Retinal pigment epithelial cell (primary cell): ENCODE data around the gene CHKB.

Experiments
- DNase-seq: peaks from one replicate; pipeline ENCODE4 v3.0.0-alpha.2; 2010; ENCODE audit warnings: low read depth
- H3K4me3 ChIP-seq: 2 replicates; pipeline ENCODE4 v1.5.1; 2011; ENCODE audit warnings: mild to moderate bottlenecking, low read length, control low read depth, moderate library complexity
- CTCF ChIP-seq: conservative IDR thresholded peaks from 2 replicates; pipeline ENCODE4 v1.5.1; 2011; ENCODE audit warnings: low read depth, low read length, control low read depth, inconsistent platforms

The CHKB gene

DNA sequence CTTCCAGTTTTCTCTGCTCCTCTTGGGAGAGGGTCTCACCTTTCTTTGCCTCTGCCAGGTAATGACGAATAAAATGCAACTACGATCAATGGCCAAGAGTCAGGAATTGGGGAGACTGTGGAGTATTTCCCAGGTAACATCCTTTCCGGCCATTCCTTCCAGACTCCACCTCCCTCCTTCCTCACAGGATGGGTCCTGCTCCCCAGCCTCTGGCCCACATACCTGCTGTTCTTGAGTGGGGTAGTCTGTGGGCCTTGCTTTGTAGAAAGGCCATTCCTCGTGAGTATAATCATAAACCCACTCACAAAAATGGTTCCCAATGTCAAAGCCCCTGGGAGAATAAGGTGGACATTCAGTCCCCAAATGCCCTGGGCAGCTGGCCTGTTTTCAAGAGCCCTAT lies 2.9 kb downstream of the CHKB start:
- no peak for TF ChIP-seq CTCF
- no peak overlapping the region for H3K4me3 ChIP-seq
- no peak for DNase-seq

- DNase-seq = no peak
- TF ChIP-seq CTCF = no peak
- H3K4me3 ChIP-seq = no peak overlapping the region
Observed at GRCh38 chr22:50578776-50579310, 3.8 kb downstream of the CHKB start.

DNA sequence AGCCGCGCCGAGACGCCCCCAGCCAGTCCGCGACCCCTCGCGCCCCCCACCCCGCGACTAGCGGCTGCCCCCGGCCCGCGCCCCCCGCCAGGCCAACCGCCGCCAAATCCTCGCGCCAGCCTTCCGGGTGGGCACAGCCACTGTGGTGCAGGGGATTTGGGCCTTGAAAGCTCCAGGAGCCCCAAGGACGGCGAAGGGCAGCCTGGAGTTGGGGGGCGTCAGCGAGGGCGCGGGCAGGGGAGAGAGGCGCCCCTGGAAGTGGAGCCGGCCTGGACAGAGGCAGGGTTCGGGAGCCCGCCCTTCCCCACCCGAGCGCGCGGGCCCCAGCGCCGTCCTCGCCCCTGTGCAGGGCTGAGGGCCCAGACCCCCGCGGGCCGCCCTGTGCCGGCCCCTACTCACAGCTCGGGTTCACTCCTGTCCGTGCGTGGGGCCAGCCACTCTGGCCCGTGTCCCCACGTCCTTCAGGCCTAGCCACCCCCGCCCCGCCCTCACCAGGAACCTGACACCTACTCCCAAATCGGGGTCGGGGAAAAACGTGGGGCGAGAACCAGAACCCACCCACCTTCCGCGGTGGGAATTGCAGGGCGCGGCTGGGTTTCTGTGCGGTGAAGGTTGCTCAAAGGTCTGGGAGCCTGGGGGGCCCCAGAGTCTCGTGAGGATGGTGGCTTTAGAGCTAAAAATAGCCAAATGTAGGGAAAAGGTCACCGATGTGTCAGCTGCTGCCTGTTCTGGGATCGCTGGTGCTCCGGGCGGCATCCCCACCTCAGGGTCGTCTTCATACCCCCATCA lies 4.5 kb downstream of the CHKB start, which contains the start of gene CPT1B:
Gene CPT1B (minus strand): TSS at position 441 of the 789 bp plus-strand sequence. CDS start 512 bp downstream, outside the sequence.
- TF ChIP-seq CTCF = peak; percentile 25
- H3K4me3 ChIP-seq = no peak within 1 kb of the TSS
- no peak for DNase-seq

DNA sequence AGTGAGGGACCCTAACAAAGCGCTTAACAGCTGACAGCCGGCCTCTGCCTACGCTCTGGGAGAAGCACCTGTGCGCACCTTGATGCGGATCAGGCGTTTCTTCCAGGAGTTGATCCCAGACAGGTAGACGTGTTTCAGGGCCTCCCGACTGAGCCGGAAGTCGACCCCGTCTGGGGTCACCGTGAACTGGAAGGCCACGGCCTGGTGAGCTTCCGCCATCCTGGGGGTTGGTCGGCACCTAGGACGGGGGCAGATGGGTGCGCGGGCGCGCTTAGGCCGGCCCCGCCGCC lies 5.0 kb downstream of the CHKB start:
- no peak for DNase-seq
- no peak for TF ChIP-seq CTCF
- no peak overlapping the region for H3K4me3 ChIP-seq

DNA sequence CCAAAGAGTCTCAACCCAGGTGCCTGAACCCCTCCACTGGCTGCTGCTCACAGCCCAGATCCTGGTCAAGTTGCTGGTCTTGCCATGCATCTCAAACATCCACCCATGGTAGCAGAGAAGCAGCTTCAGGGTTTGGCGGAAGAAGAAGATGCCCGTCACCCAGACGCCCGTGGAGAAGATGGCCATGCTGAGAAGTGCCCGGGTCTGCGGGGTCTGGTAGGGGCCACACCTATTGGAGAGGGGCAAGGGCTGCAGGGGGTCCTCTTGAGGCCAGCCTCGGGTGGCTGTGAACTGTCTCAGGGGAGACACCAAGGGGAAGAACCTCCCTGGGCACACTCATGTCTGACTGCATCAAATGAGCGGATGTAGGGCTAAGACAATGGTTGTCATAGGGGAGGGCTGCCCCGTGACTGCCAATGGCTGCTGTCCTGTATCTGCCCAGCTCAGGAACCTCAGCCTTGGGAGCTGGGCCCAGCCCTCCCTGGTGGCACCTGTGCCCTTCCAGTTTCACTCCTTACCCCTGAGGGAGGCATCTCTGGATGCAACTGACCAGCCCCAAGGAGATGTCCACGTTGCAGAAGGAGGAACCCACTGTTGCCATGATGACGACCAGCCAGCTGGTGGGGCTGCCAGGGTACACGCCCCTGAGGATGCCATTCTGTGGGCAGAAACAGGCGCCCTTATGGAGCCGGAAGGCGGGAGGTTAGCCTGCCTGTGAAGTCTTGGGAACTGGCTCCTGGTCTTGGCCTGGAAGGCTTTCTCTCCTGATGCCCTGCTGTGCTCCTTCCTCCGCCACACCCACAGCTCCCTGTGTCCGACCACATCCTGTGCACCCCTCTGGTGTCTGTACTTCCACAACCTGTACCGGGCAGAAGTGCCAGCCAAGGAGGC lies 5.6 kb downstream of the CHKB start:
- TF ChIP-seq CTCF = no peak
- H3K4me3 ChIP-seq = no peak overlapping the region
- no peak for DNase-seq

DNA sequence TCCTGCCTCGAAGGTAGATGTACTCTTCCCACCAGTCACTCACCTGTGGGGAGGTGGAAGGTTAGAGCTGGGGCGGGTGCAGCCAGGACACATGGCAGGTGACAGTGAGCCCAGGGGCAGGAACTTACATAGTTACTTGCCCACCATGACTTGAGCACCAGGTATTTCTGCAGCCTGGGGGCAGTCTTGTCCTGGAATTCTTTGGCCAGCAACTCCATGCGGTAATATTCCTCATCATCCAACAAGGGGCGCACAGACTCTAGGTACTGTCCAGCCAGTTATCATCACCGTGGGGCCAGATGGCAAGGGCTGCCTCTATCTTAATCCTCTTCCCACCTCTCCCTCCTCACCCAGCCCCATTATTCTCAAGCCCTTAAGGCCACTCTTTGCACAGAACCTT lies 6.6 kb downstream of the CHKB start:
- peak; percentile 52 for TF ChIP-seq CTCF
- DNase-seq = no peak
- H3K4me3 ChIP-seq = no peak overlapping the region
